Gastrocnemius medialis (tissue), 4 donors: ENCODE results near the gene DENND6A. TPM values are rescaled to one million over a fixed set of nuclear protein-coding genes. Genes with fewer than 3 reads are reported as not detected.
A peak's percentile ranks its signal among the peaks of the same experiment; 100 is the strongest.

Source experiments
- ATAC-seq, 2 donors: fragments of 150-250 bp; one replicate each; pipeline ENCODE4 v1.9.1; 2016
- DNase-seq, 2 donors: peaks; one replicate each; pipeline ENCODE4 v3.0.0-alpha.2; 2019
- H3K27ac ChIP-seq, 4 donors: fragments of 200-600 bp; sonication (generic); 1 replicate in 1 of 4; 2 replicates in 3 of 4; pipeline ENCODE4 v1.5.1; 2016 to 2018; ENCODE audit warnings: mild to moderate bottlenecking in 2 of 4, moderate library complexity in 1 of 4
- H3K27me3 ChIP-seq, 3 donors: fragments of 200-600 bp; sonication (generic) in 2 of 3; 1 replicate in 1 of 3; 2 replicates in 2 of 3; pipeline versions ENCODE4 v1.5.1 to v1.6.0; 2016 to 2019; ENCODE audit warnings: mild to moderate bottlenecking in 1 of 3, moderate library complexity in 1 of 3
- H3K36me3 ChIP-seq, 2 donors: fragments of 200-600 bp; sonication (generic) in 1 of 2; one replicate each; pipeline ENCODE4 v1.5.1; 2017 to 2018
- H3K4me1 ChIP-seq, 2 donors: fragments of 200-600 bp; sonication (generic) in 1 of 2; one replicate each; pipeline ENCODE4 v1.5.1; 2016 to 2017; ENCODE audit warnings: mild to moderate bottlenecking in 2 of 2
- H3K4me3 ChIP-seq, 4 donors: fragments of 200-600 bp; sonication (generic) in 3 of 4; 1 replicate in 1 of 4; 2 replicates in 3 of 4; pipeline ENCODE4 v1.5.1; 2016 to 2019; ENCODE audit warnings: mild to moderate bottlenecking in 2 of 4
- H3K9me3 ChIP-seq, 3 donors: fragments of 200-600 bp; sonication (generic) in 2 of 3; 1 replicate in 1 of 3; 2 replicates in 2 of 3; pipeline ENCODE4 v1.5.1; 2016 to 2019
- POLR2A ChIP-seq, 2 donors: fragments of 450-650 bp; IDR thresholded peaks; one replicate each; pipeline ENCODE4 v1.6.1; 2017; ENCODE audit warnings: antibody characterized with exemption in 2 of 2, mild to moderate bottlenecking in 2 of 2, moderate library complexity in 2 of 2
- in situ Hi-C, 4 donors: fragments of 200-750 bp; cut with MboI; loops; one replicate each; pipeline versions ENCODE4 v1.15.0 to v1.8.0; 2017; ENCODE audit warnings: low sequenced_read_pairs in 4 of 4
- intact Hi-C: fragments of 100-400 bp; cut with DNase I; formaldehyde crosslinking; loops from one replicate; pipeline ENCODE4 v1.15.1; 2023; ENCODE audit warnings: low total_unique reads
- total RNA-seq, 4 donors: library from RNA; depleted of rRNA; stranded (reverse); fragments of >200 nt; gene quantifications; one replicate each; pipeline versions ENCODE4 v1.1.0 to v1.2.3, GENCODE V29; 2016
- TF ChIP-seq, protein P1 (sequence below), 5 experiments: fragments of 450-650 bp in 3 of 5; fragments of 200-600 bp in 2 of 5; sonication (generic) in 2 of 5; IDR thresholded peaks in 4 of 5; conservative IDR thresholded peaks in 1 of 5; 1 replicate in 4 of 5; 2 replicates in 1 of 5; pipeline ENCODE4 v1.5.1; 2016 to 2019; ENCODE audit warnings: antibody characterized with exemption in 5 of 5, mild to moderate bottlenecking in 3 of 5, moderate library complexity in 3 of 5

The DENND6A gene
- total RNA-seq, 4 donors from 2014 or later = 6.4 to 18.9 (median 14.9) TPM

DNA sequence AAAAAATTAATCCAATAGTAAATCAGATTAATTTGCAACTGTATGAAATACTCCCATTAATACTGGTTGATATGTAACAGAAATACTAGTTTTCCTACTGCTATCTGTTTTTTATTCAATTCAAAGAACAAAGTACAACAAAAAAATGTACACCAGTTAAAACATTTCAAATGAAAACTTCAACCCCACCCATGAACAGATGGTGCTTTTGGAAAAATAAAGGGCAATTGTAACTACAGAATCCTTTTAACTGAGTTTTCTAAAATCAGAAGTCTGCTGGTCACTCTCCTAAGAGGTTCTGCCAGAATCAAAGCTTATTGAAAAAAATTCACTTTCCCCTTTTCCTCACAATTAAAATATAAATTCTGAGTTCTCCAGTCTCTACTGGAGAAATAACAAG is 34.3 kb downstream of the DENND6A start:
- TF ChIP-seq, protein P1, sequence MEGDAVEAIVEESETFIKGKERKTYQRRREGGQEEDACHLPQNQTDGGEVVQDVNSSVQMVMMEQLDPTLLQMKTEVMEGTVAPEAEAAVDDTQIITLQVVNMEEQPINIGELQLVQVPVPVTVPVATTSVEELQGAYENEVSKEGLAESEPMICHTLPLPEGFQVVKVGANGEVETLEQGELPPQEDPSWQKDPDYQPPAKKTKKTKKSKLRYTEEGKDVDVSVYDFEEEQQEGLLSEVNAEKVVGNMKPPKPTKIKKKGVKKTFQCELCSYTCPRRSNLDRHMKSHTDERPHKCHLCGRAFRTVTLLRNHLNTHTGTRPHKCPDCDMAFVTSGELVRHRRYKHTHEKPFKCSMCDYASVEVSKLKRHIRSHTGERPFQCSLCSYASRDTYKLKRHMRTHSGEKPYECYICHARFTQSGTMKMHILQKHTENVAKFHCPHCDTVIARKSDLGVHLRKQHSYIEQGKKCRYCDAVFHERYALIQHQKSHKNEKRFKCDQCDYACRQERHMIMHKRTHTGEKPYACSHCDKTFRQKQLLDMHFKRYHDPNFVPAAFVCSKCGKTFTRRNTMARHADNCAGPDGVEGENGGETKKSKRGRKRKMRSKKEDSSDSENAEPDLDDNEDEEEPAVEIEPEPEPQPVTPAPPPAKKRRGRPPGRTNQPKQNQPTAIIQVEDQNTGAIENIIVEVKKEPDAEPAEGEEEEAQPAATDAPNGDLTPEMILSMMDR (IDR thresholded peaks at IDR 0.05 in 4 of 5, conservative IDR thresholded peaks at IDR 0.05 in 1 of 5) = no peak
- no peak for TF ChIP-seq POLR2A (IDR thresholded peaks at IDR 0.05)
- ATAC-seq (no peak), DNase-seq (no peak)
- Histone ChIP-seq H3K27me3 (no peaks in the 10 kb centered on the region), H3K36me3 (peaks cover 0 to 65% of the 10 kb centered on the region in 2 donors), H3K4me1 (no peaks in the 10 kb centered on the region), H3K9me3 (no peaks in the 10 kb centered on the region), H3K27ac (peak overlapping the region in 1 of 4 donors; percentile 31), H3K4me3 (no peak overlapping the region)
- intact Hi-C loops = no loop called here
- in situ Hi-C loops = no loop called here

DNA sequence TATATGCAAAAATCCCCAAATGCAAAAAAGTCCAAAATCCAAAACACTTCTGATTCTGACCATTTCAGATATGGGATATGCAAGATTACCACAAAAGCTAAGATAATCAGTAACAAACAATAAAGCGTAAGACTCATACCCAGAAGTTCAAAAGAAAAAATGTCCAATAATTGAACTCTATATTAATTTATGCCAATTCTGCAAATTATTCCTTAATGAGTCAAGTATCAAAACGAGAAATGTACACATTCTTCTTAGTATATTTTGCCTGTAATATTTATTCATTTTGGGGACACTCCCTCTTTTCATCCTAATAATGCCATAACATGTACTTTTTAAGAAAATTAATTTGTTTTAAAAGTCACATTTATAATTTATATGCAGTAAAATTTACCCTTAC is 37.1 kb downstream of the DENND6A start:
- in situ Hi-C loops = no loop called here
- Histone ChIP-seq H3K4me3 (no peak overlapping the region), H3K27ac (no peak overlapping the region), H3K27me3 (no peaks in the 10 kb centered on the region), H3K9me3 (no peaks in the 10 kb centered on the region), H3K4me1 (no peaks in the 10 kb centered on the region), H3K36me3 (peaks cover 0 to 55% of the 10 kb centered on the region in 2 donors)
- ATAC-seq = no peak
- TF ChIP-seq, protein P1 (IDR thresholded peaks at IDR 0.05 in 4 of 5, conservative IDR thresholded peaks at IDR 0.05 in 1 of 5) = no peak
- no peak for TF ChIP-seq POLR2A (IDR thresholded peaks at IDR 0.05)
- intact Hi-C loops = no loop called here
- DNase-seq = no peak

DNA sequence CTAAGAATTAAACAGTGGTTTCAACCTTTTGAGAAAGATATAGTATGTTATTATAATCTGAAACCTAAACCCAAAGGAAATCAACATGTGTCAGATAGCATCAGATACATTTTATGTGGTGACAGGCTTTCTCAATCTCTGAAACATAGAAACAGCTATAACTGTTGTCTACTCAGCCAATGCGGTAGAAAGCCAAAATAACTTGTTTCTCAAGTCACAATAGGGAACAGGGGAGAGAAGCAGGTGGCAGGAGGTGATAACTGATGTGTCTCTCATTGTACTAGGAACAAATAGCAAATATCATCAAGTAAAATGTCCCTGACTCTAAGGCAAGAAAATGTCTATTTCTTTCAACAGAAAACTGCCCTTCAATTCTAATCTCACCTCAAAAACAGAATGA is 38.6 kb downstream of the DENND6A start:
- in situ Hi-C loops = no loop called here
- H3K36me3 ChIP-seq = peaks cover 0 to 41% of the 10 kb centered on the region in 2 donors
- TF ChIP-seq, protein P1 (IDR thresholded peaks at IDR 0.05 in 4 of 5, conservative IDR thresholded peaks at IDR 0.05 in 1 of 5) = no peak
- no peak for TF ChIP-seq POLR2A (IDR thresholded peaks at IDR 0.05)
- no peaks in the 10 kb centered on the region for H3K4me1 ChIP-seq
- no peaks in the 10 kb centered on the region for H3K9me3 ChIP-seq
- ATAC-seq (no peak), DNase-seq (no peak)
- no peak overlapping the region for H3K27ac ChIP-seq
- intact Hi-C loops = no loop called here
- H3K4me3 ChIP-seq = no peak overlapping the region
- no peaks in the 10 kb centered on the region for H3K27me3 ChIP-seq

DNA sequence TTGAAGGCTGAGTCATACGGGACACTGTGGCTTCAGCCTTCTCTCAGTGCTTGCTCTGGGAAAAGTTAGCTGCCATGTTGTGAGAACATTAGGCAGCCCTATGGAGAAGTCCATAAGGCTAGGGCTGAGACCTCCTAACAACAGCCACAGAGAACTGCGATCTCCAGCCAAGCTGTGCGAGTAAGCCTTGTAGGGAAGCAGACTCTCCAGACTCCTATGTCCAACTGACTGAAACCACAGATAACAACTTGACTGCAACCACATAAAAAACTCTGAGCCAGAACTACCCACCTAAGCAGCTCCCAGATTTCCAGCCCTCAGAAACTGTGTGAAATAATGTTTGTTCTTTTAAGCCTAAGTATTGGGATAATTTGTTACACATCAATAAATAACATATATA is 40.7 kb downstream of the DENND6A start:
- intact Hi-C loops = no loop called here
- Histone ChIP-seq H3K27me3 (no peaks in the 10 kb centered on the region), H3K36me3 (peaks cover 0 to 24% of the 10 kb centered on the region in 2 donors), H3K4me3 (no peak overlapping the region), H3K27ac (no peak overlapping the region), H3K9me3 (no peaks in the 10 kb centered on the region), H3K4me1 (no peaks in the 10 kb centered on the region)
- ATAC-seq = no peak
- no peak for DNase-seq
- no peak for TF ChIP-seq POLR2A (IDR thresholded peaks at IDR 0.05)
- TF ChIP-seq, protein P1 (IDR thresholded peaks at IDR 0.05 in 4 of 5, conservative IDR thresholded peaks at IDR 0.05 in 1 of 5) = no peak
- in situ Hi-C loops = no loop called here

DNA sequence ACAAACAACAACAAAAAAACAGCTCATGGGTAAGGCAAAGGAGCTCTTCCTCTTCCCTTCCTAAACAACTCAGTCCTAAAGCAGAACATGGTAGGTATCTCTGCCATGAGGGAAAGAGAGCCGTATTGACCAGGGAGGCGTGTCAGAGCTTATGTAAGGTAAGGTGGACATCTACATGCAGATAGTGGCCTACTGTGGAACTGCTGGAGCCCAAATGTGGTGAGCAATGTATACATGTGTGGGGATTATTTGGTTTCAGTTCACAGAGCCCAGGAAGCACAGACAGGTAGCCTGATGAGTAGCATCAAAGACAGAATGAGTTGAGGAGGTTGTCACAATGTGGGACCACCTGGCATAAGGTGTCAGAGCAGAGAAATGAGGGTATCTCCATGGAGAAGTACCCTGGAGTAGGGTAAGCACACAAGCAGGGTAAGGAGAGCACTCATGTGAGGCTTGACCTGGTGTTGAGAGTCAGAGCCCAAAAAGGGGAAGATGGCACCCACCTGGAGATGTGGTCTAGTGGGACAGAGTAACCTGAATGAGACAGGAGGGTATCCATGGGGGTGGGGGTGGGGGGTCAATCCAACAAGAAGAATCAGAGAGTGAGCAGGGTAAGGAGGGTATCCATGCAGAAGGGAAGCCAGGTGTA is 45.5 kb downstream of the DENND6A start:
- Histone ChIP-seq H3K36me3 (peaks cover 0 to 20% of the 10 kb centered on the region in 2 donors), H3K9me3 (no peaks in the 10 kb centered on the region), H3K4me1 (no peaks in the 10 kb centered on the region), H3K27me3 (no peaks in the 10 kb centered on the region), H3K27ac (no peak overlapping the region), H3K4me3 (no peak overlapping the region)
- intact Hi-C loops (no loop called here), in situ Hi-C loops (no loop called here)
- ATAC-seq (no peak), DNase-seq (no peak)
- no peak for TF ChIP-seq POLR2A (IDR thresholded peaks at IDR 0.05)
- TF ChIP-seq, protein P1 (IDR thresholded peaks at IDR 0.05 in 4 of 5, conservative IDR thresholded peaks at IDR 0.05 in 1 of 5) = no peak
